Brain pericyte (primary cell): ENCODE data around the gene ZNF536.

Source experiments
- DNase-seq: peaks from one replicate; pipeline ENCODE4 v3.0.0-alpha.2; 2012; ENCODE audit warnings: low read depth, low spot score

The ZNF536 gene

GRCh38 chr19:30363073-30363472, 9.1 kb upstream of the ZNF536 start:
- DNase-seq = no peak

GRCh38 chr19:30364866-30365800, 7.1 kb upstream of the ZNF536 start:
- DNase-seq = no peak

- no peak for DNase-seq
These were observed 5.9 kb upstream of the ZNF536 start for GRCh38 chr19:30366282-30366681.

- DNase-seq = no peak
These were observed 5.2 kb upstream of the ZNF536 start for GRCh38 chr19:30367006-30367405.

GRCh38 chr19:30367421-30367820, 4.8 kb upstream of the ZNF536 start:
- DNase-seq = no peak

- DNase-seq = no peak
These were observed 2.4 kb upstream of the ZNF536 start for GRCh38 chr19:30369833-30370232.

- no peak for DNase-seq
These were observed 885 bp upstream of the ZNF536 start for GRCh38 chr19:30371161-30371836.

- no peak for DNase-seq
These were observed 1.4 kb downstream of the ZNF536 start for GRCh38 chr19:30373593-30373992.

- DNase-seq = no peak
These were observed 2.3 kb downstream of the ZNF536 start for GRCh38 chr19:30374539-30374864.

- no peak for DNase-seq
These were observed 2.8 kb downstream of the ZNF536 start for GRCh38 chr19:30374865-30375552.

- DNase-seq = no peak
These were observed 3.4 kb downstream of the ZNF536 start for GRCh38 chr19:30375553-30376031.

- DNase-seq = no peak
These were observed 4.1 kb downstream of the ZNF536 start for GRCh38 chr19:30376272-30376671.

GRCh38 chr19:30376826-30377425, 4.7 kb downstream of the ZNF536 start:
- no peak for DNase-seq

- no peak for DNase-seq
These were observed 6.5 kb downstream of the ZNF536 start for GRCh38 chr19:30378701-30379100.

- no peak for DNase-seq
These were observed 7.8 kb downstream of the ZNF536 start for GRCh38 chr19:30379841-30380610.

- DNase-seq = no peak
These were observed 9.2 kb downstream of the ZNF536 start for GRCh38 chr19:30381366-30381765.

GRCh38 chr19:30385174-30385573, 13.0 kb downstream of the ZNF536 start:
- DNase-seq = no peak

GRCh38 chr19:30385666-30386065, 13.5 kb downstream of the ZNF536 start:
- no peak for DNase-seq

GRCh38 chr19:30386551-30387143, 14.5 kb downstream of the ZNF536 start:
- DNase-seq = no peak

- no peak for DNase-seq
These were observed 15.3 kb downstream of the ZNF536 start for GRCh38 chr19:30387311-30388115.
